ENCODE data around the gene LACTB. TPM values are rescaled to one million over a fixed set of nuclear protein-coding genes. Genes with fewer than 3 reads are reported as not detected.
A peak's percentile ranks its signal among the peaks of the same experiment; 100 is the strongest.

LACTB gene, protein sequence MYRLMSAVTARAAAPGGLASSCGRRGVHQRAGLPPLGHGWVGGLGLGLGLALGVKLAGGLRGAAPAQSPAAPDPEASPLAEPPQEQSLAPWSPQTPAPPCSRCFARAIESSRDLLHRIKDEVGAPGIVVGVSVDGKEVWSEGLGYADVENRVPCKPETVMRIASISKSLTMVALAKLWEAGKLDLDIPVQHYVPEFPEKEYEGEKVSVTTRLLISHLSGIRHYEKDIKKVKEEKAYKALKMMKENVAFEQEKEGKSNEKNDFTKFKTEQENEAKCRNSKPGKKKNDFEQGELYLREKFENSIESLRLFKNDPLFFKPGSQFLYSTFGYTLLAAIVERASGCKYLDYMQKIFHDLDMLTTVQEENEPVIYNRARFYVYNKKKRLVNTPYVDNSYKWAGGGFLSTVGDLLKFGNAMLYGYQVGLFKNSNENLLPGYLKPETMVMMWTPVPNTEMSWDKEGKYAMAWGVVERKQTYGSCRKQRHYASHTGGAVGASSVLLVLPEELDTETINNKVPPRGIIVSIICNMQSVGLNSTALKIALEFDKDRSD
- 5.3 TPM in 2 replicates for total RNA-seq (2014; rRNA removed; shearing (Covaris generic))

DNA sequence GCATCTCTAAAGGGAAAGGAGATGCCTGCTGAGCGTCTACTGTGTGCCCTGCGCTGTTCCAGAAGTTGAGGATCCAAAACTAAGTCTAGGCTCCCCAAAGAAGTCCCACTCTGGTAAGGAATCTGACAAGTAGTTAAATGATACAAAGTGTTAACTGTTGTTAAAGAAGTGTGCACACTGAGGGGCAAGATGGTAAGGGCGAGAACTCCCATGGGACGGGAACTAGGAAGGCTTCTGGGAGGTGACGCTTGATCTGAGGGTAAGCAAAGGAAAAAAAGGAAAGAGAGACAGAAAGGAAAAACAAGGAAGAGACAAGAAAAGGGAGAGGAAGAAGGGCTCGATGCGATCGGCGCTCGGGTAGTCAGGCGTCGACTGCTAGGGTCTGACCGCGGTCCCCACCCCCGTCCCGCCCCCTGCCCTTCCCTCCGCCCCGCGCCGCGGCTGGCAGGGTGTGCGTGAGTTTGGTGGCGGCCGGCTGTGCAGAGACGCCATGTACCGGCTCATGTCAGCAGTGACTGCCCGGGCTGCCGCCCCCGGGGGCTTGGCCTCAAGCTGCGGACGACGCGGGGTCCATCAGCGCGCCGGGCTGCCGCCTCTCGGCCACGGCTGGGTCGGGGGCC lies at the start of gene LACTB:
LACTB (plus strand) TSS at position 480 of the 620 bp plus-strand sequence; CDS start at position 491, 11 bp downstream.
- peak; percentile 90 for DNase-seq (ENCODE audit: low spot score)

DNA sequence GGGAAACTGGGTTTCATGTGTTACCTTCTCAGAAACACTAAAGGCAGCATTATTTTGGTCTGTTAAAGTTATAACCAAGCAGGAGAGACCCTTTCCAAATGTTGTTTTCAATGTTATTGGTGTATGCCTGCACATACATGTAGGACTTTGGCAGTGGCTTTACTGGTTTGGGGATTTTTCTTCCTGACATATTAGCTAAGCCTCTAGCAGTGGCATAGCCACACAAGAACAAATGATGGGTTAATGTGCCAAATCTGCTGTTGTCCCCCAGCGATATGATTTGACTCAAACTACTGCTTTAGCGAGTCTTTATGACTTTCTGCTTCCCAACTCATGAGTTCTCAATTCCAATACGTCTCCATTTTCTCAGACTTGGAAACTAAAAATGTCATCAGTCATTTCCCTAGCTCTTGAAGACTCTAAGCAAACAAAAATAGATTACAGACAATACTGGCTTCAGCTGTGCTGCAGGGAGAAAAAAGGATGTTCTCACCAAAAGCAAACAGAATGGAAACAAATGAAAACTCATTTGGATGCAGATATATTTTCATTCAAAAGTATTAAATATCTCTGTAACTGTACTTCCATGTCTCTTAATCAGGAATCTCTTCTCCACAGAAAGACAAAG lies 49.5 kb upstream of the LACTB start:
- no peak for DNase-seq (ENCODE audit: low spot score)

DNA sequence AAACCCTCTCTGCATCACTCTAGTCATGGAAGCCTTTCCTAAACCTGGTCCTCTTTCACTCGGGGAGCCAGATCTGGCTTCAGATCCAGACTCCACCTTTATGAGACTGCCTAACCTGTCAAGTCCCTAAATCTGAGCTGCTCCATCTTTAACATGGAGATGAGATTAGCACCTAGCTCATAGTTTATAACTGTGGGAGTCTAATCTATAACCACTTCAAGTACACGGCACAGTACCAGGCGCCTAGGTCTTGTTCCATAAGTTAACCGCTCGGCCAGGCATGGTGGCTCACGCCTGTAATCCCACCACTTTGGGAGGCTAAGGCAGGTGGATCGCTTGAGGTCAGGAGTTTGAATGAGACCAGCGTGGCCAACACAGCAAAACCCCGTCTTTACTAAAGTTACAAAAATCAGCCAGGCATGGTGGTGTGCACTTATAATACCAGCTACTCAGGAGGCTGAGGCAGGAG lies 48.8 kb upstream of the LACTB start:
- DNase-seq (ENCODE audit: low spot score) = no peak

DNA sequence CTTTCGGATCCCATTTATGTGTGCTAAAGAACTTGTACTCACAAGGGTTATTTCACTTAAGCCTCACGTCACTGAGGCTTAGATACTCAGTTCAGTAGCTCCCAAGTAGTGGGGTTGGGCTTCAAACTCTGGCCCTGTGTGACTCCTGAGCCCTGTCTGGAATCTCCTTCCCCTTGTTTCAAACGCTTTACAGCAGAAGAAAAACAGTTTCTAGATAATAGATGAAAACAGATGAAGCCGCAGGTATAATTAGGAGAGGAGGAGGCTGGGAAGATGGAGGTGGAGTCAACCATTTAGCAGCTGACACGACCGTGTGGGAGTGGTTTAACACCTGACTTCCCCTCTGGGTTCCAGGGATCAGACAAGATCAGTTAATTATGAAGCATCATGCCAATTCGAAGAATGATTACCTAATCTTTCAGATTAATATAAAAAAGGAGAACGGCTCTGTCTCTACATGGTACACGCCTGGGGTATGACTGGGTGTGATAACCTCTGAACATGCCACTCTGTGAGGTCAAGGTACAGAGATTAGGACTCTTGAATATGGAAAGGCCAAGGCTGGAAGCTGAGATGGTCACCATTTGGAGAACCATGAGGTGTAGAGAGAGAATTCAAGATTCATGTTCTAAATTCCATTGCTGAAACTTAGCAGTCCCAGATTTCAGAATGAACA lies 48.0 kb upstream of the LACTB start:
- no peak for DNase-seq (ENCODE audit: low spot score)

DNA sequence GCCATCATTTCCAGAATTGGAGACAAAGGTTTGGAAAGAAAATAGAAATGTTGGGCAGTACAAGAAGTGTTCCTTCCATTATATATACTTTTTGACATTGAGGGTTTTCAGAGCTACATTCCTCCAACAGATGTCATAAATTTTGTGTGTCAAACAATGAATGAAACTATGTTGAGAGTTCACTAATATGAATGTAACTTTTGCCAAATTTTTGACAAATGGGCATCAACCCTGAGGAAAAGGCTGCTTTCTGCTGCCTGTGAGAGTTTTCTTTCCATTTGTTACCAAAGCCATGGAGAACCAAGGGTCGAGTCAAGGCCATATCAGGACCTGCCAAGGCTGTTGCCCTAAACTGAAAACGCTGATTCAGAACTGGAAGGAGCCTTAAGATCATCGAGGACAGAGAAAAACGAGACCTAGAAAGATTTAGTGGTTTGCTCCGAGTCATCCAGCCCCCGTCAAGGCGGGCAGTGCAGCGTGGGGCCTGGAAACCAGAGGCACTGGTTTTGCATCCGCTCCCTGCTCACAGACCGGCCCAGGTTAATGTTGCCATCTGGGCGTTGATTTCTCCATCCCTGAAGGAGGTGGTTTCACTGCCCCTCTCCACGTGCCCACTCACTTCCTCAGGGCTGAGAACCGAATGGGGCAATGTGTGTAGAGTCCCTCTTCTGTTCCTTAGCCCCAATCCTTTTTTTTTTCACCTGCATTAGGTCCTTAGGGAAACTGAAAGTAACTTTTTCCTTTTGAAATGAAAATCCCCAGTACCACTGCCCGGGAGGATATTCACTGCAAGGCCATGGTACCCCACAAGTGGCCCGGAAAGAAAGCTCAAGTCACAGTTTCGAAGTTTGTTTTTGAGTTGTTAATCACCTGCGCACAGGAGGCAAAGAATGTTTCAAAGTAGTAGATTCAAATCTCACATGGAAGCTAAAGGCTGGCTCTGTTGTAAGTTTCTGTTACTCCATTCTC lies 46.4 kb upstream of the LACTB start:
- DNase-seq (ENCODE audit: low spot score) = no peak

DNA sequence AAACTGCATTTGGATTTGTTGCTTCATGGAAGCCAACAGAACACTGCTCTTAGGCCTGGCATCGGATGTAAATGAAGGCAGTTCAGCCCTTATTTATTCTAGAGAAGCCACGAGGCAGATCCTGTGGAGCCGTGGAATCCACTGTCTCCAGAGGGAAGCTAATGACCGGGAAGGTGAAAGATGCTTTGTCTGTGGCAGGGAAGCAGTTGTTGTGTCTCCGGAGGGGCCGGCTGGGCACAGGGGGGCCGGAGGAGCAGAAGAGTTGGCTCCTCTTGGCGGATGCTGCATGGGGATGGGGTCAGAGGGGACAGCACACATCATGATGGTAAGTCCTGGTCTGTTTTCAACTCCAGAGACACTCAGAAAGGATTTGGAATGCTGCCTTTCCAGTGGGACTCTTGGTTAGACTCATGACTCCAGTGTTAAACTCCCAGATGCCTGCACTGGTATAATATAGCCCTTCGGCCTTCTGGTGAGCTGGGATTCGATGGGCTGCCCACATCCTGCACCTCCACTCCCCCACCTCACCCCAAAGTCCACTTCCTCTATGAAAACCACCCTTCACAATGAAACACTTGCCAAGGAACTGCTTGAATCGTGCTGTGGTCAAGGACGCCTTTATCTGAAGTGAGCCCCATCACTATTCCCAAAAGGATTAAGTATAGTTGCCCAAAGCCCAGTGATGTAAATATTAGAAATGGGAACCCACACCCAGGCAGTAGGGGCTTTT lies 45.5 kb upstream of the LACTB start:
- DNase-seq (ENCODE audit: low spot score) = no peak

DNA sequence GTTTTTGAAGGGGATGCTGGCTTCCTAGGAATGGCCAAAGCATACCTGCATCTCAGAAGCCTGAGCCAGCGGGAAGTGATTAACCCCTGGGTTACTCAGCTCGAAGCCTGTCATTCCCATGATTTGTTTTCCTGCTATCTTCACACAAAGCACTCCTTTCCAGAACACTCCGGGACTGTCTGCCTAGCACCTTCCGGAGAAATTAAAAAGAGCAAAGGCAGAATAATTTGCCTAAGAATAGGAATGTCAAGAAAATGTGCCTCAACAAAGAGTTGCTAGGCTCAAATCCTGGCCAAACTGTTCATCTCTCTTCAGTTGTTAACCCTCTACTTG lies 45.0 kb upstream of the LACTB start:
- DNase-seq (ENCODE audit: low spot score) = no peak

DNA sequence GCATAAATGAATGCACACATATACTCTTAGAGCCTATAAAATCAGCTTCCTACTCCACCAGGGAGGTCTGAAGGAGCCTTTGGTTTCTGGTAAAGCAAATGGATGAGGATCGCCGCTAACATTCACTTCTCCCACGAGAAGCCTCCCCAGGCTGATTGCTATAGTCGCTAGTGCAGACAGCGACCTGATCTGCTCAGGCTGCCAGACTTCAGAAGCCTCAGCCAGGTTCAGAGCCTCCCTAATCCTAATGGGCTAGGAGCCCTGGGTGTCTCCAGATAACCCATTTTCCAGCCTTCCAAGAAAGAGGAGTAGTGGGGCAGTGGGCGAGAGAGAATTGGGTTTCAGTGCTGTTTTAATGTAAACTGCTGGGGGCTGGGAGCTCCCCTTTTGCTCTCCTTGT lies 43.7 kb upstream of the LACTB start:
- no peak for DNase-seq (ENCODE audit: low spot score)

DNA sequence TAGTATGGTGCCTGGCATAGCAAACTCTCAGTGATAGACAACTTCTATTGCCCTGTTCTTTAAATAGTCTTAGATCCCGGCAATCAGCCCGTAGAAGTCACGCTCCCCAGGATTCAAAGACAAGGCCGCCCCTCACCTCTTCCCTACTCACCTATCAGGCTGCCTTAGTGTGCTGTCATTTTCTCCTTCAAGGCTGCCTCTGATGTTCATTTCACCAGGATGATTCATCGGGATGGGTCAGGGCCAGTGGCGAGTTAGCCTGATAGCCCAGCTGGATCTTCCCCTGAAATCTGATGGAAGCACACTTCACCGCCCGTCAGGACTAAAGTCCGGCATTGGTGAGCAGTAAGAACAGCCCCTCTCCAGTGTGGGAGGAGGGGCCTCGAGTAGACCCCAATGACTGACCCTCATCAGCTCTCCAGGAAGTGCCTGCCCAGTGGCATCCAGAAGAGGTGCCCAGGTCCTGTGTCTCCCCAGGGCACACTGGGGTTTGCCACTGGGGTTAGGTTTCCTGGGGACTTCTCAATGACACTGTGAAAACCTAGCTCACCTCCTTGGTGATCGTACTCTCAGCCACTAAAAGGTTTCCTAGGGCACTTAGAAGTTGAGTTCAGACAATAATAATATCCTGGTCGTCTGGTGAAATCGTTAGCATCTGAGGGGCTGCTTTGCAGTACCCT lies 41.6 kb upstream of the LACTB start:
- DNase-seq (ENCODE audit: low spot score) = peak; percentile 49

DNA sequence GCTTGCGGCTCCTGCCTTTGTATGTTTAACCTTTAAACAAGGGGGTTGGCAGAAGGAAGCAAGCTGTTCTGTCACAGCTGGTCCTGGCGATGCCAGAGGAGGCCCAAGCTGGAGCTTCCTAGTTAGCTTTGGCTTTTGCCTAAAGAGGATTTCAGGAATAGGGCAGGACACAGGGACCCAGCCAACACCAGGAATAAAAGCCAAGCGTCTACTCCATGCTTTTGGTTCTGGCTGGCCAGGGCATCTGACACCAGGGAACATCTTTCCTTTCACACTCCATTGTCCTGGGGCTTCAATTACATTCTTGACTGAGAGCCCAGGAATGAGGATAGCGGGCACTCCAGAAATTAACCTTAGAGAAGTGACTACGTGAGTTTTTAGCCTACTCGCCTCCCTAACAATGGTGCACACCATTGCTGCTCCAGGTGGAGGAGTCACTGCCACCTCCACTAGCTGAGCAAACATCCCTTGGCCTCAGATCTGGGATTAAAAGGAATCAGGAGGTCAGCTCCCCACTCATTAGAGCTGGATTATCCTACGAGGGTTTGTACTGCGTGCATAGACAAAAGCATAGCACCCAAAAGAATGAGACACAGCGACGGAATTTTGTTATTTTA lies 40.9 kb upstream of the LACTB start:
- no peak for DNase-seq (ENCODE audit: low spot score)

DNA sequence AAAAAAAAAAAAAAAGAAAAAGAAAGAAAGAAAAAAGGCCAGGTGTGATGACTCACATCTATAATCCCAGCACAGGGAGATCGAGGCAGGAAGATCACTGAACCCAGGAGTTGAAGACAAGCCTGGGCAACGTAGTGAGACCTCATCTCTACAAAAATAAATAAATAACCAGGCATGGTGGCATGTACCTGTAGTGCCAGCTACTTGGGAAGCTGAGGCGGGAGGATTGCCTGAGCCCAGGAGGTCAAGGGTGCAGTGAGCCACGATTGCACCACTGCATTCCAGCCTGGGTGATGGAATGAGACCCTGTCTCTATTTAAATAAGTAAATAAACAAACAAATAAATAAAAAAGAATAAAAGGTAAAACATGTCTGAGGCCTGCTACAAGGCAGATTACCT lies 39.3 kb upstream of the LACTB start:
- no peak for DNase-seq (ENCODE audit: low spot score)

DNA sequence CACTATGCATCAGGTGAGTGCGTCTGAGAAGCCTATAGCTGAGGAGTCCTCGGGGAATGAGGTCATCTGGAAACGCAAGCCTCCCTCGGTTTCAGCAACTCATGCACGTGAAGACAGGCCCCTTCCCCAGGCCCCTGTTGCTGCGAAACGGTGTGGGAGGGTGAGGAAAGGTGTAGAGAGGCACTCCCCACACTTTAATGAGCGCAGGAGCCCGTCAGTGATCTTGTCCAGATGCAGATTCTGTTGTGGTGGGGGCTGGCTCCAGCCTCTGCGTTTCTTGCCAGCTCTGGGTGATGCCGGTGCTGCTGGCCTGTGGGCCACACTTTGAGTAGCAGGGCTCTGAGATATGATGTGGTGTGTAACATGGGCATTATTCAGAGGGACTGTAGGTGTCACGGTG lies 38.6 kb upstream of the LACTB start:
- no peak for DNase-seq (ENCODE audit: low spot score)

DNA sequence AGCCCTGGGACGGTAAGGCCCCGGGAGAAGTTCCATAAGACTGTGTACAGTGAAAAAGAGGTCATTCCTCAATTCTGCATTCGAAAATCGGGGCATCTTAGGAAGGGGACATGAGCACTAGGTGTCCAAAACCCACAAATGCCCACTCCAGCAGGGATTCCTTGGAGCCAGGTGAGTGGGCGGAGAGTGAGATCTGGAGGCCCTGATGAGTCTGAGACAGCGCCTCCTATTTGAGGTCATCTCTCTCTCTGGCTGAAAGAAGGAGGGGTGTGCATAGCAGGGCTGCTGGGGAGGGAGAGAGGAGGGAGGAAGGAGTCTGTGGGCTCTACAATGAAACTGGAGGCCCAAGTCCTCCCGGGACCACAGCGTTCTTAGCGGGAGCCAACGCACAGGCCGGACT lies 38.1 kb upstream of the LACTB start:
- no peak for DNase-seq (ENCODE audit: low spot score)

DNA sequence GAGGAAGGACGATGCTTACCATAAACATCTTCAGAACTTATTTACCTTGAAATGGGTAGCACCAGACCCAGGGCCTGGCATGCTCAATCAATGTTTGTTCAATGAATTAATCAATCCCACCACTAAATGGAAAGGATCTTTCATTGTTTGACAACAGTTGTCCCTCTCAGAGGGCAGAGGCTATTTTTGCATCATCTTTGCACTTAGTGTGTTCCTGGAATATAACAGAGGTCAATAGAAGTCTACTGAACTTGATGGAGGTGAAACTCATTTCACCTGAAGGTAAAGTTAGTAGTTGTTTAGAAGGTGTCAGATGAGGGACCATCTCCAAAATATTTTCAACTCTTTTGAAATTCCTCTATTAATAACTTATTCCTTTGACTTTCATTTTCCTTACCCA lies 36.9 kb upstream of the LACTB start:
- no peak for DNase-seq (ENCODE audit: low spot score)

DNA sequence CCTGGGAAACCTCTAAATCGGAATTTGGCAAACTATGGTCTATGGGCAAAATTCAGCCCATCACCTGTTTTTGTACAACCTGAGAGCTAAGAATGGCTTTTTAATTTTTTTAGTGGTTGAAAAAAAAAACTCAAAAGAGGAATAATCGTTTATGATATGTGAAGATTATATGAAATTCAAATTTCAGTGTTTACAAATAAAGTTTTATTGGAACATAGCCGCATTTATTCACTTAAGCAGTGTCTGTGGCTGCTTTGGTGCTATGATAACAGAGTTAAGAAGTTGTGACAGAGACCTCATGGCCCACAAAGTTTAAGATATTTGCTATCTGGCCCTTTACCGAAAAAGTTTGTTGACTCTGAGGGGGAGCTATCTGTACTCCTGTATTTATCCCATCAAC lies 36.4 kb upstream of the LACTB start:
- no peak for DNase-seq (ENCODE audit: low spot score)

DNA sequence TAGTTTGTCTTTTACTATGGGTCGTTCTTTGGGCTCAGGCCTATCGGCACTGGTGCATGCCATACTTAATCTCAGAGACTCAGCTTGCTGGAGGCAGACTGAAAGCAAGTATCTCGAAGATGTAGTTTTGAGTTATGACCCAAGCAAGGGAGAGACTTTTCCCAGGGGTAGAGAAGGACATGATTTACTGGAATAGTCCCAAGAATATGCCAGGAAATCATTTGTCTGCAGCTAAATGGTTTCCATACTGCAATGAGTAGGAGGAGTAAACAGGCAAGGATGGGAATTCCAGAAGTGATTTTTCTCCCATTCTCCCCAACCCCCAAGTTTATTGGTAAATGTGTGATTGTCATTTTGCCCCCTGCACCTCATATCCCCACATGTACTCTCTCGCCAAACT lies 35.4 kb upstream of the LACTB start:
- DNase-seq (ENCODE audit: low spot score) = no peak

DNA sequence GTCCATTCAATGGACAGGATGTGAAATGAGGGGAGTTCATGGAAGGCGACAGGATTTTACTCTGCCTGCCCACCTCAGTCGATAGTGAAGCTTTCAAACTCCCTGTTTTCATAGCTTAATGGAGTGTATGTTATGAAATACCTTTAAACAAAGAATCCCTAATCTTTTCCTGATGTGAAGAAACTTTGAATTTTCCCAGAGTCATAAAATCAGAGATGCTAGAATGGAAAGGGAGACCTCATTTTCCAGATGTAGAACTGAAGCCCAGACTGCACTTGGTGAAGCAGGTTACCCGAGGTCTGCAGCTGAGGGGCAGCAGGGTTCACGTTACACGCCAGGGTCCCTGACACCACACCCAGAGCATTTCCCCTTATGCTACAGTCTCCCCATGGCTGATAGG lies 34.7 kb upstream of the LACTB start:
- DNase-seq (ENCODE audit: low spot score) = no peak

DNA sequence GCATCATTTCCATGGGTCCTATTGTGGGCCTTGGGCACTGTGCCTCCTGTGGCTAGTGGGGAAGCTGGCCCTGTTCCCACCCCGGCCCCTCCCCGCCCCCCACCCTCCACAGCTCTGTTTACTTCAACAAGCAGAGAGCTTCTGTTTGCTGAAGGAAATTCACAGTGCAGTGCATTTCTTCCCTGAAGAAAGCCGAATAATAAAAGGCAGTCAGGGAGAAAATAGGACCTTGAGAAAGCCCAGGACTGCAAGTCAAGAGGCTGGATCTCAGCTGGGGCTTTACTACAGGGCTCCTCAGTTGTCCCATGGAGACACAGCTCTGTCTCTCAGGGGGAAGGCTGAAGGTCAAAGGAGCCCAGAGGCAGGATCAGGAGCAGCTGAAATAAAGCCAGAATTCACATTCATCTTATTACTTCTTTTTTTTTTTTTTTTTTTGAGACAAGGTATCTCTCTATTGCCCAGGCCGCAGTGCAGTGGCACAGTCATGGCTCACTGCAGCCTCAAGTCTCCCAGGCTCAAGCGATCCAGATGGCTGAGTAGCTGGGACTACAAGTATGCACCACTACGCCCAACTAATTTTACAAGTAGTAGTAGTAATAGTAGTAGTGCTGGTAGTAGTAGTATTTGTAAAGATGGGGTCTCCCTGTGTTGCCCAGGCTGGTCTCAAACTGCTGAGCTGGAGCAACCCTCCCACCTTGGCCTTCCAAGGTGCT lies 33.0 kb upstream of the LACTB start:
- DNase-seq (ENCODE audit: low spot score) = no peak
